A673 (cell line): ENCODE results near the gene MTNR1A.

ENCODE experiments used
- CTCF ChIP-seq: fragments of 300-800, 200-600 bp; sonication (generic); conservative IDR thresholded peaks from 2 replicates; pipeline ENCODE4 v1.5.1; 2017; ENCODE audit warnings: low read depth, mild to moderate bottlenecking, antibody characterized with exemption, low read length, moderate library complexity, mixed read lengths
- EZH2 ChIP-seq: fragments of 200-600 bp; sonication (generic); IDR thresholded peaks from 2 replicates; pipeline ENCODE4 v1.6.1; 2017; ENCODE audit warnings: borderline replicate concordance, low read depth, mild to moderate bottlenecking, mixed read lengths, antibody characterized with exemption, low read length; ENCODE audit not compliant: poor library complexity, severe bottlenecking

DNA sequence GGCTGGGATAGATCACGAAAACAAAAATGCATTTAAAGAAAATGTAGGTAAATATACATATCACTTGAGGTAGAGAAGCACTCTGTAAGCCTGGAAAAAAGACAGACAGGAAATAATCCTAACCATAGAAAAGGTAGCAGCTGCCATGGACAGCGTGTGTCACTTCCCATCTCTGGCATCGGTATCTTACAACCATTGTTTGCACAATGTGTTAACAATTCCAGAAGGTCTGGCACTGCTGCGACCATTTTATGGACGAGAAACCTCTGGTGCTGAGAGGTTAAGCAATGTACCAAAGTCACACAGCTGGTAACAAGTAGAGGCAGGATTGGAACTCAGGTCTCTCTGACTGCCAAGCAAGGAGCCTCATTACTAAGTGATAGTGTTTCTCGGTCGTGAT is 1.7 kb upstream of the MTNR1A start:
- TF ChIP-seq CTCF (no peak), EZH2 (no peak)
